Fibroblast of lung (primary cell): ENCODE data around the gene RABGAP1L. TPM values are rescaled to one million over a fixed set of nuclear protein-coding genes. Genes with fewer than 3 reads are reported as not detected.

Source experiments
- DNase-seq, 2 donors: peaks; one replicate each; pipeline versions ENCODE4 v3.0.0 to v3.0.0-alpha.2; 2010; ENCODE audit warnings: low read depth in 2 of 2
- H2AFZ ChIP-seq: 2 replicates; pipeline ENCODE4 v1.5.1; 2012; ENCODE audit warnings: low read length, control low read depth, inconsistent platforms
- H3K27ac ChIP-seq: 2 replicates; pipeline ENCODE4 v1.5.1; 2011; ENCODE audit warnings: low read length, control low read depth; ENCODE audit not compliant: insufficient read depth
- H3K27me3 ChIP-seq: 2 replicates; pipeline ENCODE4 v1.5.1; 2011; ENCODE audit warnings: mild to moderate bottlenecking, low read length; ENCODE audit not compliant: control insufficient read depth, insufficient read depth
- H3K36me3 ChIP-seq: 2 replicates; pipeline ENCODE4 v1.5.1; 2011; ENCODE audit warnings: low read length; ENCODE audit not compliant: control insufficient read depth, insufficient read depth
- H3K4me1 ChIP-seq: 2 replicates; pipeline ENCODE4 v1.5.1; 2011; ENCODE audit warnings: low read length; ENCODE audit not compliant: control insufficient read depth, insufficient read depth; ENCODE audit errors: extremely low read depth
- H3K4me2 ChIP-seq: 2 replicates; pipeline ENCODE4 v1.5.1; 2011; ENCODE audit warnings: low read length, control low read depth; ENCODE audit not compliant: insufficient read depth; ENCODE audit errors: extremely low read depth
- H3K4me3 ChIP-seq, 4 experiments: fragments of 200-600 bp in 1 of 4; sonication (generic) in 1 of 4; replicated peaks in 1 of 4; 2 replicates each; pipeline ENCODE4 v1.5.1; 2011 to 2016; ENCODE audit warnings: low read length in 4 of 4, low read depth in 3 of 4, mild to moderate bottlenecking in 3 of 4, control low read depth in 2 of 4, inconsistent platforms in 1 of 4, mixed read lengths in 1 of 4; ENCODE audit not compliant: insufficient read depth in 1 of 4; ENCODE audit errors: control extremely low read depth in 1 of 4
- H3K79me2 ChIP-seq: 2 replicates; pipeline ENCODE4 v1.5.1; 2012; ENCODE audit warnings: mild to moderate bottlenecking, low read length, inconsistent platforms; ENCODE audit not compliant: control insufficient read depth, insufficient read depth
- H3K9ac ChIP-seq: 2 replicates; pipeline ENCODE4 v1.5.1; 2011; ENCODE audit warnings: mild to moderate bottlenecking, low read length, control low read depth; ENCODE audit not compliant: insufficient read depth
- H3K9me3 ChIP-seq: 2 replicates; pipeline ENCODE4 v1.5.1; 2012; ENCODE audit warnings: low read depth, low read length; ENCODE audit not compliant: control insufficient read depth, insufficient read depth
- H4K20me1 ChIP-seq: 2 replicates; pipeline ENCODE4 v1.5.1; 2011; ENCODE audit warnings: low read length; ENCODE audit not compliant: control insufficient read depth, insufficient read depth; ENCODE audit errors: extremely low read depth
- CTCF ChIP-seq, 2 donors: IDR thresholded peaks in 1 of 2; conservative IDR thresholded peaks in 1 of 2; 1 replicate in 1 of 2; 2 replicates in 1 of 2; pipeline ENCODE4 v1.5.1; 2011 to 2012; ENCODE audit warnings: low read length in 2 of 2, control low read depth in 1 of 2, inconsistent platforms in 1 of 2, low read depth in 1 of 2, mild to moderate bottlenecking in 1 of 2
- EZH2 ChIP-seq: IDR thresholded peaks from 2 replicates; pipeline ENCODE4 v1.5.1; 2012; ENCODE audit warnings: low read length, control low read depth, mild to moderate bottlenecking; ENCODE audit errors: missing control alignments
- polyA plus RNA-seq, 2 donors: library from polyadenylated mRNA; depleted of rRNA in 1 of 2; stranded (reverse) in 1 of 2; unstranded in 1 of 2; fragments of >200 nt; gene quantifications; 2 replicates each; pipeline ENCODE4 v1.2.1, GENCODE V29; 2011 to 2012; ENCODE audit warnings: missing spikeins in 1 of 2
- total RNA-seq: library from RNA; depleted of rRNA; stranded (reverse); fragments of >200 nt; gene quantifications from 2 replicates; pipeline ENCODE4 v1.2.1, GENCODE V29; 2014

RABGAP1L gene
- total and polyA plus RNA-seq, 2 donors (not counting 1 experiment from before 2014, with no cell fraction given), result 33.8 to 36.5 TPM

DNA sequence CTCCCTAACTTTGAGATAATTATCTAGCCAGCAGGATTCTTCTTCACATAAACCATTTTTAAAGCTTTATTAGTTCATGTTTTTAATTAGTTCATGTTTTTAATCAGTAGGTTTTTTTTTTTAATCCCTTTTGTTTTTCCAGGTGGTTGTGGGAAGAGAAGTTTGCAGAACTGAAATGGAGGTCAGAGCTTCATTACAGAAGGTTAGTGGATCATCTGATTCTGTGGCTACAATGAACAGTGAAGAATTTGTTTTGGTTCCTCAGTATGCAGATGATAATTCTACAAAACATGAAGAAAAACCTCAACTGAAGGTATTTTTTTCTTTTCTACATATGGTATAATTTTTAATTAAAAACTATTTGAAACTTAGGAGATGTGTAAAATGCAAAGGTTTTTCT is 59.7 kb downstream of the RABGAP1L start:
- DNase-seq, result peak in 1 of 2 donors; percentile 54
- no peaks in the 10 kb centered on the region for H3K4me1 ChIP-seq
- H3K9me3 ChIP-seq, result no peaks in the 10 kb centered on the region
- no peak overlapping the region for H2AFZ ChIP-seq
- no peak for TF ChIP-seq CTCF (conservative IDR thresholded peaks at IDR 0.05 in 1 of 2, IDR thresholded peaks at IDR 0.05 in 1 of 2; ENCODE audit: low read depth in 1 of 2, low read length in 2 of 2)
- no peak for TF ChIP-seq EZH2
- H3K27ac ChIP-seq, result no peak overlapping the region
- no peaks in the 10 kb centered on the region for H4K20me1 ChIP-seq
- H3K4me3 ChIP-seq, result no peak overlapping the region
- H3K4me2 ChIP-seq, result no peak overlapping the region
- H3K79me2 ChIP-seq, result no peaks in the 10 kb centered on the region
- no peak overlapping the region for H3K9ac ChIP-seq
- no peaks in the 10 kb centered on the region for H3K27me3 ChIP-seq
- no peaks in the 10 kb centered on the region for H3K36me3 ChIP-seq

- no peak overlapping the region for H3K9ac ChIP-seq
- TF ChIP-seq EZH2 (no peak), CTCF (conservative IDR thresholded peaks at IDR 0.05 in 1 of 2, IDR thresholded peaks at IDR 0.05 in 1 of 2; ENCODE audit: low read depth in 1 of 2, low read length in 2 of 2) (no peak)
Measured at GRCh38 chr1:174219606-174220370, 60.5 kb downstream of the RABGAP1L start.

GRCh38 chr1:174221681-174222080 is 62.4 kb downstream of the RABGAP1L start:
- Histone ChIP-seq H3K4me3 (no peak overlapping the region), H3K27ac (no peak overlapping the region), H3K79me2 (no peaks in the 10 kb centered on the region), H3K4me1 (no peaks in the 10 kb centered on the region), H2AFZ (no peak overlapping the region), H3K9me3 (no peaks in the 10 kb centered on the region), H3K36me3 (no peaks in the 10 kb centered on the region), H3K27me3 (no peaks in the 10 kb centered on the region), H3K9ac (no peak overlapping the region), H3K4me2 (no peak overlapping the region), H4K20me1 (no peaks in the 10 kb centered on the region)
- DNase-seq, result no peak
- TF ChIP-seq EZH2 (no peak), CTCF (conservative IDR thresholded peaks at IDR 0.05 in 1 of 2, IDR thresholded peaks at IDR 0.05 in 1 of 2; ENCODE audit: low read depth in 1 of 2, low read length in 2 of 2) (no peak)

More at GRCh38 chr1:174219606-174220370, 60.5 kb downstream of the RABGAP1L start:
- no peak overlapping the region for H2AFZ ChIP-seq
- no peaks in the 10 kb centered on the region for H3K4me1 ChIP-seq
- H3K4me3 ChIP-seq, result no peak overlapping the region
- H3K36me3 ChIP-seq, result no peaks in the 10 kb centered on the region
- H3K9me3 ChIP-seq, result no peaks in the 10 kb centered on the region
- H3K27me3 ChIP-seq, result no peaks in the 10 kb centered on the region
- no peaks in the 10 kb centered on the region for H3K79me2 ChIP-seq
- no peaks in the 10 kb centered on the region for H4K20me1 ChIP-seq
- no peak for DNase-seq
- no peak overlapping the region for H3K4me2 ChIP-seq
- no peak overlapping the region for H3K27ac ChIP-seq
